K562 (cell line): ENCODE results near the gene ZNF521. TPM values are rescaled to one million over a fixed set of nuclear protein-coding genes. Genes with fewer than 3 reads are reported as not detected.
A peak's percentile ranks its signal among the peaks of the same experiment; 100 is the strongest.

Experiments used
- ATAC-seq: fragments of 200-7000 bp; cut with Tn5 transposase; 3 replicates; pipeline ENCODE4 v1.9.1; 2020; ENCODE audit warnings: moderate library complexity
- BruUV-seq: library from RNA; stranded (reverse); fragments of 400-500 nt; replicated peaks from 2 replicates; lab custom pipeline; 2021; lab: Mats Ljungman, UMichigan
- CTCF ChIA-PET: fragments of 300-600 bp; formaldehyde crosslinking; extraction: SDS; loops from one replicate; lab custom pipeline; 2021; ENCODE audit warnings: low intra/inter-chr PET ratio; lab: Yijun Ruan, JAX
- POLR2A ChIA-PET: fragments of 300-600, 350-650 bp; sonication (Branson Sonifier 250); formaldehyde crosslinking; extraction: SDS; loops from one replicate; lab custom pipeline; 2021; ENCODE audit warnings: antibody characterized with exemption, inconsistent platforms; lab: Yijun Ruan, JAX
- DNase-seq, 4 experiments: peaks; one replicate each; pipeline versions ENCODE4 v3.0.0 to v3.0.0-alpha.2; 2011 to 2018; ENCODE audit warnings: low spot score in 3 of 4, mixed read lengths in 3 of 4; ENCODE audit errors: extremely low read depth in 1 of 4
- FAIRE-seq: peaks from 2 replicates; lab custom pipeline; 2011; peaks lifted over from hg19 to GRCh38; lab: Jason Lieb, UNC
- H2AFZ ChIP-seq: 2 replicates; pipeline ENCODE4 v1.6.0; 2011; ENCODE audit warnings: low read depth, low read length, control low read depth, inconsistent platforms
- H3K27ac ChIP-seq: fragments of 200-600 bp; 3 replicates; pipeline ENCODE4 v1.8.0; 2011; ENCODE audit warnings: low read depth, mild to moderate bottlenecking, control low read depth, inconsistent platforms, low read length, moderate library complexity, mixed read lengths; ENCODE audit errors: extremely low read depth
- H3K27me3 ChIP-seq, 2 experiments: fragments of 300-600 bp in 1 of 2; 2 replicates in 1 of 2; 3 replicates in 1 of 2; pipeline versions ENCODE4 v1.6.0 to v1.8.0; 2011; ENCODE audit warnings: inconsistent platforms in 2 of 2, low read length in 2 of 2, mild to moderate bottlenecking in 1 of 2, mixed read lengths in 1 of 2, moderate library complexity in 1 of 2; ENCODE audit not compliant: control insufficient read depth in 2 of 2, insufficient read depth in 2 of 2
- H3K36me3 ChIP-seq: fragments of 300-600 bp; 3 replicates; pipeline ENCODE4 v1.8.0; 2011; ENCODE audit warnings: mild to moderate bottlenecking, low read length, inconsistent platforms; ENCODE audit not compliant: control insufficient read depth, insufficient read depth
- H3K4me1 ChIP-seq, 2 experiments: fragments of 200-600 bp in 1 of 2; replicated peaks in 1 of 2; 2 replicates in 1 of 2; 3 replicates in 1 of 2; pipeline versions ENCODE4 v1.5.1 to v1.8.0; 2011; ENCODE audit warnings: inconsistent platforms in 2 of 2, low read length in 2 of 2, mild to moderate bottlenecking in 1 of 2, mixed read lengths in 1 of 2, moderate library complexity in 1 of 2; ENCODE audit not compliant: control insufficient read depth in 2 of 2, insufficient read depth in 2 of 2
- H3K4me2 ChIP-seq: 2 replicates; pipeline ENCODE4 v1.6.1; 2011; ENCODE audit warnings: low read length, control low read depth, inconsistent platforms, mixed read lengths; ENCODE audit not compliant: insufficient read depth
- H3K4me3 ChIP-seq: fragments of 200-600 bp; sonication (generic), shearing (Covaris generic); 2 replicates; pipeline ENCODE4 v1.5.1; 2016; ENCODE audit warnings: control low read depth, inconsistent platforms
- H3K79me2 ChIP-seq: fragments of 200-600 bp; 3 replicates; pipeline ENCODE4 v1.8.0; 2011; ENCODE audit warnings: low read length, inconsistent platforms; ENCODE audit not compliant: control insufficient read depth, insufficient read depth
- H3K9ac ChIP-seq, 2 experiments: 2 replicates each; pipeline versions ENCODE4 v1.6.0 to v1.6.1; 2011; ENCODE audit warnings: low read depth in 2 of 2, low read length in 2 of 2, control low read depth in 1 of 2, inconsistent platforms in 1 of 2, mild to moderate bottlenecking in 1 of 2, mixed read lengths in 1 of 2; ENCODE audit not compliant: insufficient read depth in 1 of 2
- H3K9me1 ChIP-seq: one replicate; pipeline ENCODE4 v1.6.0; 2011; ENCODE audit warnings: inconsistent platforms, mild to moderate bottlenecking, low read length, moderate library complexity; ENCODE audit not compliant: control insufficient read depth, insufficient read depth
- H3K9me3 ChIP-seq: replicated peaks from 2 replicates; pipeline ENCODE4 v1.5.1; 2011; ENCODE audit warnings: low read depth, low read length, inconsistent platforms; ENCODE audit not compliant: control insufficient read depth, insufficient read depth
- H4K20me1 ChIP-seq: replicated peaks from 2 replicates; pipeline ENCODE4 v1.6.1; 2011; ENCODE audit warnings: low read length, inconsistent platforms, mixed read lengths; ENCODE audit not compliant: control insufficient read depth, insufficient read depth
- C11orf30 ChIP-seq: fragments of 450-650 bp; IDR thresholded peaks from 2 replicates; pipeline ENCODE4 v1.6.1; 2016; ENCODE audit warnings: low read depth, mild to moderate bottlenecking
- MAFF ChIP-seq: IDR thresholded peaks from 2 replicates; pipeline ENCODE4 v1.6.1; 2012; ENCODE audit warnings: low read length, improper control_type of control experiment
- MAFK ChIP-seq: IDR thresholded peaks from 2 replicates; pipeline ENCODE4 v1.6.1; 2011; ENCODE audit warnings: low read length, improper control_type of control experiment
- MLLT1 ChIP-seq, 2 experiments: fragments of 450-650 bp; IDR thresholded peaks; 2 replicates each; pipeline ENCODE4 v1.6.1; 2016
- WGBS: fragments of 100-300 bp; shearing (Covaris generic); methylation state at CpG from one replicate; pipeline ENCODE4 v1.1.6; 2016; ENCODE audit warnings: low coverage, mixed read lengths; ENCODE audit not compliant: insufficient coverage; ENCODE audit errors: missing lambda C conversion rate; 5-methylcytosine and 5-hydroxymethylcytosine counted together
- in situ Hi-C: fragments of 300-500 bp; cut with MboI; formaldehyde crosslinking; loops from 4 replicates; pipeline ENCODE4 v1.15.0; 2018; ENCODE audit warnings: inconsistent platforms, mixed read lengths
- intact Hi-C: fragments of 100-400 bp; cut with micrococcal nuclease; formaldehyde crosslinking; loops from 2 replicates; pipeline ENCODE4 v1.14.2; 2022
- polyA plus RNA-seq, 8 experiments: library from polyadenylated mRNA; depleted of rRNA in 4 of 8; stranded (reverse) in 5 of 8; unstranded in 3 of 8; fragments of >200 nt; fragmentation: Nextera tagmentation in 2 of 8; fragmentation: Illumina TruSeq in 1 of 8; extraction: Ambion mirVana in 2 of 8; extraction: Trizol in 1 of 8; gene quantifications; 2 replicates each; pipeline versions ENCODE4 v1.2.1 to v1.2.3, GENCODE V29; 2011 to 2014; ENCODE audit warnings: inconsistent platforms in 1 of 8, missing spikeins in 1 of 8
- total RNA-seq, 7 experiments: library from RNA; depleted of rRNA in 6 of 7; stranded (reverse); fragments of >200 nt in 6 of 7; fragmentation: Illumina TruSeq in 2 of 7; extraction: Trizol in 2 of 7; gene quantifications; 2 replicates each; pipeline versions ENCODE4 v1.2.1 to v1.2.3, GENCODE V29; 2011 to 2021; ENCODE audit warnings: low replicate concordance in 1 of 7

The ZNF521 gene
- total and polyA plus RNA-seq, 9 of the 15 experiments (the other 6 are each of a cell fraction or from before 2014, with no cell fraction given): 1.2 to 5.8 (median 1.6) TPM

GRCh38 chr18:25291150-25291549, 60.8 kb downstream of the ZNF521 start:
- H3K4me3 ChIP-seq: no peak overlapping the region
- no peak overlapping the region for H3K9ac ChIP-seq
- H2AFZ ChIP-seq: no peak overlapping the region
- H3K4me2 ChIP-seq: no peak overlapping the region
- no peaks in the 10 kb centered on the region for H3K4me1 ChIP-seq
- ChIA-PET POLR2A (no interaction called here), CTCF (no interaction called here)
- in situ Hi-C loops: no loop called here
- no peaks in the 10 kb centered on the region for H3K9me3 ChIP-seq
- H3K79me2 ChIP-seq: no peaks in the 10 kb centered on the region
- no peaks in the 10 kb centered on the region for H4K20me1 ChIP-seq
- TF ChIP-seq MLLT1 (IDR thresholded peaks at IDR 0.05) (no peak), C11orf30 (0 out of 2 replicates have a peak, but pooled peaks have one; percentile 26), MAFK (peak; percentile 56), MAFF (peak; percentile 48; the same call in 1 of the 2 replicates)
- ATAC-seq (no peak), DNase-seq (no peak), FAIRE-seq (no peak)
- H3K27me3 ChIP-seq: no peaks in the 10 kb centered on the region; a peak in 1 of 5 replicates
- no peaks in the 10 kb centered on the region for H3K9me1 ChIP-seq
- BruUV-seq: no TSS peak
- no peaks in the 10 kb centered on the region for H3K36me3 ChIP-seq
- intact Hi-C loops: no loop called here
- H3K27ac ChIP-seq: no peak overlapping the region
- WGBS: 7% methylated on average over 3 of the region's 3 CpGs
